Colonic mucosa (tissue), 4 donors: ENCODE results near the gene LRRTM1. TPM values are rescaled to one million over a fixed set of nuclear protein-coding genes. Genes with fewer than 3 reads are reported as not detected.
A peak's percentile ranks its signal among the peaks of the same experiment; 100 is the strongest.

Source experiments
- DNase-seq: peaks from one replicate; pipeline ENCODE4 v3.0.0-alpha.2; 2020
- H3K27ac ChIP-seq: fragments of 200-600 bp; one replicate; pipeline ENCODE4 v1.8.0; 2021
- H3K27me3 ChIP-seq: fragments of 200-600 bp; one replicate; pipeline ENCODE4 v1.8.0; 2021
- H3K36me3 ChIP-seq: fragments of 200-600 bp; one replicate; pipeline ENCODE4 v1.8.0; 2021
- H3K4me1 ChIP-seq: fragments of 200-600 bp; one replicate; pipeline ENCODE4 v1.8.0; 2021; ENCODE audit warnings: mild to moderate bottlenecking
- H3K4me3 ChIP-seq: fragments of 200-600 bp; one replicate; pipeline ENCODE4 v1.8.0; 2021
- H3K9ac ChIP-seq, 2 donors: one replicate each; pipeline ENCODE4 v1.7.0; 2013; ENCODE audit warnings: control low read depth in 2 of 2, low read depth in 2 of 2, low read length in 2 of 2
- H3K9me3 ChIP-seq: fragments of 200-600 bp; one replicate; pipeline ENCODE4 v1.8.0; 2021
- CTCF ChIP-seq: fragments of 200-600 bp; IDR thresholded peaks from one replicate; pipeline ENCODE4 v1.8.0; 2022; ENCODE audit warnings: antibody characterized with exemption, mild to moderate bottlenecking
- intact Hi-C: fragments of 100-400 bp; cut with DNase I; formaldehyde crosslinking; loops from one replicate; pipeline ENCODE4 v1.14.1; 2022
- total RNA-seq, 2 donors: library from RNA; stranded (reverse); fragmentation: NEBNext Ultra II Directional in 1 of 2; extraction: Animal tissue kit (Norgen Biotek cat#: 25700) in 1 of 2; gene quantifications; one replicate each; pipeline ENCODE4 v1.2.1, GENCODE V29; 2021
- donor health status: healthy.
- donor health status: DM: no; HTN: no; CAD: no.
- donor health status: DM: no; HTN: no; CAD: no.

The LRRTM1 gene
- total RNA-seq, 2 donors from 2014 or later, result 0.27 to 0.66 TPM

GRCh38 chr2:80280598-80280997, 24.0 kb downstream of the LRRTM1 start:
- Histone ChIP-seq H3K9me3 (no peaks in the 10 kb centered on the region), H3K4me1 (no peaks in the 10 kb centered on the region), H3K9ac (no peak overlapping the region), H3K4me3 (no peak overlapping the region), H3K27ac (no peak overlapping the region), H3K27me3 (no peaks in the 10 kb centered on the region), H3K36me3 (no peaks in the 10 kb centered on the region)
- intact Hi-C loops, result loop anchor here (10.0 kb wide), 1 partner anchor 214 kb away; no protein-coding TSS in a partner anchor
- TF ChIP-seq CTCF, result no peak
- no peak for DNase-seq

- TF ChIP-seq CTCF, result no peak
- intact Hi-C loops, result no loop called here
- no peaks in the 10 kb centered on the region for H3K36me3 ChIP-seq
- no peaks in the 10 kb centered on the region for H3K9me3 ChIP-seq
- H3K4me3 ChIP-seq, result no peak overlapping the region
- H3K4me1 ChIP-seq, result no peaks in the 10 kb centered on the region
- H3K27me3 ChIP-seq, result no peaks in the 10 kb centered on the region
- no peak overlapping the region for H3K9ac ChIP-seq
- peak; percentile 31 for DNase-seq
- no peak overlapping the region for H3K27ac ChIP-seq
These were observed 34.7 kb downstream of the LRRTM1 start for GRCh38 chr2:80269806-80270205.

GRCh38 chr2:80266231-80266630, 38.3 kb downstream of the LRRTM1 start:
- no peaks in the 10 kb centered on the region for H3K36me3 ChIP-seq
- no peak overlapping the region for H3K27ac ChIP-seq
- no peaks in the 10 kb centered on the region for H3K27me3 ChIP-seq
- no peak overlapping the region for H3K4me3 ChIP-seq
- H3K9ac ChIP-seq, result no peak overlapping the region
- no peak for DNase-seq
- no peaks in the 10 kb centered on the region for H3K4me1 ChIP-seq
- TF ChIP-seq CTCF, result no peak
- no peaks in the 10 kb centered on the region for H3K9me3 ChIP-seq
- intact Hi-C loops, result no loop called here

GRCh38 chr2:80259292-80259691, 45.3 kb downstream of the LRRTM1 start:
- Histone ChIP-seq H3K9ac (no peak overlapping the region), H3K4me3 (no peak overlapping the region), H3K9me3 (no peaks in the 10 kb centered on the region), H3K36me3 (no peaks in the 10 kb centered on the region), H3K27ac (no peak overlapping the region), H3K4me1 (no peaks in the 10 kb centered on the region), H3K27me3 (no peaks in the 10 kb centered on the region)
- no peak for TF ChIP-seq CTCF
- intact Hi-C loops, result no loop called here
- DNase-seq, result no peak

- no peaks in the 10 kb centered on the region for H3K4me1 ChIP-seq
- H3K27ac ChIP-seq, result no peak overlapping the region
- intact Hi-C loops, result no loop called here
- H3K9ac ChIP-seq, result no peak overlapping the region
- no peak for TF ChIP-seq CTCF
- H3K27me3 ChIP-seq, result no peaks in the 10 kb centered on the region
- DNase-seq, result no peak
- H3K4me3 ChIP-seq, result no peak overlapping the region
- no peaks in the 10 kb centered on the region for H3K36me3 ChIP-seq
- no peaks in the 10 kb centered on the region for H3K9me3 ChIP-seq
These were observed 45.8 kb downstream of the LRRTM1 start for GRCh38 chr2:80258793-80259192.

GRCh38 chr2:80258341-80258740, 46.2 kb downstream of the LRRTM1 start:
- no peaks in the 10 kb centered on the region for H3K36me3 ChIP-seq
- TF ChIP-seq CTCF, result no peak
- no peaks in the 10 kb centered on the region for H3K27me3 ChIP-seq
- no peak overlapping the region for H3K9ac ChIP-seq
- no peak overlapping the region for H3K27ac ChIP-seq
- DNase-seq, result no peak
- no peaks in the 10 kb centered on the region for H3K9me3 ChIP-seq
- intact Hi-C loops, result no loop called here
- H3K4me1 ChIP-seq, result no peaks in the 10 kb centered on the region
- no peak overlapping the region for H3K4me3 ChIP-seq
